Left ventricle myocardium inferior (tissue), 1 donor: Measurements from ENCODE around the gene GNAS. TPM values are rescaled to one million over a fixed set of nuclear protein-coding genes. Genes with fewer than 3 reads are reported as not detected.
"Not testable (repeated sequence)": the region's sequence is repeated elsewhere in the genome, so short reads cannot be mapped to it uniquely, and the experiment has no call there.

ENCODE experiments used
- DNase-seq: peaks from one replicate; pipeline ENCODE4 v3.0.0-alpha.2; 2020
- H3K27ac ChIP-seq: fragments of 200-600 bp; replicated peaks from 2 replicates; pipeline ENCODE4 v1.8.0; 2021
- H3K27me3 ChIP-seq: fragments of 200-600 bp; 2 replicates; pipeline ENCODE4 v1.8.0; 2021; ENCODE audit warnings: low read depth
- H3K36me3 ChIP-seq: fragments of 200-600 bp; 2 replicates; pipeline ENCODE4 v1.8.0; 2021
- H3K4me1 ChIP-seq: fragments of 200-600 bp; 2 replicates; pipeline ENCODE4 v1.8.0; 2021
- H3K4me3 ChIP-seq: fragments of 200-600 bp; 2 replicates; pipeline ENCODE4 v1.8.0; 2021; ENCODE audit warnings: mild to moderate bottlenecking, moderate library complexity
- H3K9me3 ChIP-seq: fragments of 200-600 bp; replicated peaks from 2 replicates; pipeline ENCODE4 v1.8.0; 2021
- CTCF ChIP-seq: fragments of 200-600 bp; IDR thresholded peaks from 2 replicates; pipeline ENCODE4 v1.8.0; 2021; ENCODE audit warnings: antibody characterized with exemption, mild to moderate bottlenecking, borderline replicate concordance
- intact Hi-C: fragments of 100-400 bp; cut with micrococcal nuclease; formaldehyde crosslinking; loops from one replicate; pipeline ENCODE4 v1.11.0; 2022
- total RNA-seq: library from RNA; stranded (reverse); fragmentation: NEBNext Ultra II Directional; extraction: Animal tissue kit (Norgen Biotek cat#: 25700); gene quantifications from one replicate; pipeline ENCODE4 v1.2.1, GENCODE V29; 2021
- donor health status: DM: no; HTN: yes; CAD: no; lungs with severe emphysema.

GNAS gene
- total RNA-seq, 1 donor from 2014 or later = 1,444 TPM

- intact Hi-C loops = no loop called here
- no peak for DNase-seq
- no peaks in the 10 kb centered on the region for H3K36me3 ChIP-seq
- H3K4me3 ChIP-seq = no peak overlapping the region
- no peak for TF ChIP-seq CTCF
- no peaks in the 10 kb centered on the region for H3K9me3 ChIP-seq
- H3K4me1 ChIP-seq = peaks cover 4% of the 10 kb centered on the region
- H3K27ac ChIP-seq = no peak overlapping the region
- no peaks in the 10 kb centered on the region for H3K27me3 ChIP-seq
These were observed 93.6 kb downstream of the GNAS start for GRCh38 chr20:58945965-58946631.

- intact Hi-C loops, H3K4me3 ChIP-seq, H3K4me1 ChIP-seq, H3K36me3 ChIP-seq, DNase-seq, H3K27ac ChIP-seq, H3K27me3 ChIP-seq, H3K9me3 ChIP-seq: not testable (repeated sequence)
These were observed 95.4 kb downstream of the GNAS start for GRCh38 chr20:58947797-58948388.

GRCh38 chr20:58950603-58951002 is 98.1 kb downstream of the GNAS start:
- Histone ChIP-seq H3K4me3 (no peak overlapping the region), H3K27me3 (no peaks in the 10 kb centered on the region), H3K9me3 (no peaks in the 10 kb centered on the region), H3K36me3 (no peaks in the 10 kb centered on the region), H3K27ac (no peak overlapping the region), H3K4me1 (no peaks in the 10 kb centered on the region)
- TF ChIP-seq CTCF = no peak
- DNase-seq = no peak
- intact Hi-C loops = no loop called here

GRCh38 chr20:58953050-58953449 is 100.5 kb downstream of the GNAS start:
- H3K27me3 ChIP-seq = no peaks in the 10 kb centered on the region
- no peak overlapping the region for H3K4me3 ChIP-seq
- no peak for DNase-seq
- no peak overlapping the region for H3K27ac ChIP-seq
- intact Hi-C loops = no loop called here
- H3K4me1 ChIP-seq = no peaks in the 10 kb centered on the region
- no peaks in the 10 kb centered on the region for H3K9me3 ChIP-seq
- no peaks in the 10 kb centered on the region for H3K36me3 ChIP-seq
- no peak for TF ChIP-seq CTCF

GRCh38 chr20:58956078-58956477 is 103.6 kb downstream of the GNAS start:
- TF ChIP-seq CTCF = no peak
- Histone ChIP-seq H3K27ac (no peak overlapping the region), H3K4me3 (no peak overlapping the region), H3K4me1 (no peaks in the 10 kb centered on the region), H3K9me3 (no peaks in the 10 kb centered on the region), H3K27me3 (no peaks in the 10 kb centered on the region), H3K36me3 (no peaks in the 10 kb centered on the region)
- no peak for DNase-seq
- intact Hi-C loops = no loop called here

- Histone ChIP-seq H3K27me3 (no peaks in the 10 kb centered on the region), H3K9me3 (peaks cover 8% of the 10 kb centered on the region), H3K4me3 (no peak overlapping the region), H3K27ac (no peak overlapping the region), H3K4me1 (no peaks in the 10 kb centered on the region), H3K36me3 (no peaks in the 10 kb centered on the region)
- TF ChIP-seq CTCF = no peak
- no peak for DNase-seq
- intact Hi-C loops = no loop called here
These were observed 107.1 kb downstream of the GNAS start for GRCh38 chr20:58959652-58960051.
